ENCODE measurements around the gene RASL10B.

DNA sequence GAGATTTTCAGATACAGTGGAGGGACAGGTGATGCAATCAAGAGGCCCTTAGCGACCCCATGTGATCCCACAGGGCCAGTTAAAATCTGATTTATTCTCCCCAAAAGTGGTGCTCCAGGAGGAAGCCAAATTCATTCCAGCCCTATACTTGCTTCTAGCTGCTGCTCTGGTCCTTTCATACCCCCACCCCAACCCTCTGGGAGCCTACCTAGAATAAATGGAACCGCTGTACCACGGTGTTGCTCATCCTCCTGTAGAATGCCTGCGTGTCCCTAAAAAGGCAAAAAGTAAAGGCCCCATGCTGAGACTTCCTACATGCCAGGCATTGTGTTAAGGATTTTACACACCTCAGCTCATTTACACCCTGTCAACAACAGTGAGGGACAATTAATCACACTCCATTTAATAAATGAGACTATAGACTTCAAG is 2.0 kb upstream of the RASL10B start:
- TF ChIP-seq CTCF (conservative IDR thresholded peaks at IDR 0.05; ENCODE audit: low read length) (no peak), EZH2phosphoT487 (IDR thresholded peaks at IDR 0.05; ENCODE audit: borderline replicate concordance, low read depth, low read length) (no peak)

Data from OCI-LY7 (cell line).